Stimulated activated CD8-positive, alpha-beta memory T cell treated with anti-CD3 and anti-CD28 coated beads, Interleukin-7, amount 100 ng/mL, for 1 hour (primary cell): ENCODE measurements around the gene MRPL54.
A peak's percentile ranks its signal among the peaks of the same experiment; 100 is the strongest.

Source experiments
- DNase-seq, 2 donors: peaks; one replicate each; pipeline ENCODE4 v3.0.0-alpha.2; 2020; ENCODE audit warnings: low read depth in 2 of 2

MRPL54 gene

GRCh38 chr19:3784607-3785450 lies 22.3 kb downstream of the MRPL54 start:
- DNase-seq, result no peak

- DNase-seq, result no peak
Measured at GRCh38 chr19:3785451-3785937, 23.0 kb downstream of the MRPL54 start.

GRCh38 chr19:3785938-3786824 lies 23.7 kb downstream of the MRPL54 start, which contains the start of gene MATK:
TSS of gene MATK (minus strand) at chr19:3786381. CDS start at chr19:3785135, 1,246 bp downstream.
- DNase-seq, result no peak

- DNase-seq, result no peak
Measured at GRCh38 chr19:3788996-3789778, 26.7 kb downstream of the MRPL54 start.

GRCh38 chr19:3790209-3790734 lies 27.8 kb downstream of the MRPL54 start:
- DNase-seq, result no peak

GRCh38 chr19:3790941-3791340 lies 28.5 kb downstream of the MRPL54 start:
- no peak for DNase-seq

GRCh38 chr19:3792114-3792513 lies 29.6 kb downstream of the MRPL54 start:
- no peak for DNase-seq

GRCh38 chr19:3793799-3794198 lies 31.3 kb downstream of the MRPL54 start:
- no peak for DNase-seq

GRCh38 chr19:3796358-3796757 lies 33.9 kb downstream of the MRPL54 start:
- no peak for DNase-seq

- no peak for DNase-seq
Measured at GRCh38 chr19:3798137-3798536, 35.7 kb downstream of the MRPL54 start.

GRCh38 chr19:3800996-3801395 lies 38.5 kb downstream of the MRPL54 start:
- no peak for DNase-seq

GRCh38 chr19:3801412-3802096 lies 39.1 kb downstream of the MRPL54 start:
- DNase-seq, result peak in 1 of 2 donors; percentile 27

- DNase-seq, result no peak
Measured at GRCh38 chr19:3803114-3803888, 40.8 kb downstream of the MRPL54 start.

GRCh38 chr19:3803986-3804385 lies 41.5 kb downstream of the MRPL54 start:
- no peak for DNase-seq

GRCh38 chr19:3804429-3804828 lies 41.9 kb downstream of the MRPL54 start:
- no peak for DNase-seq

GRCh38 chr19:3805859-3806258 lies 43.4 kb downstream of the MRPL54 start:
- DNase-seq, result no peak

GRCh38 chr19:3807131-3807480 lies 44.6 kb downstream of the MRPL54 start:
- no peak for DNase-seq

GRCh38 chr19:3807574-3808354 lies 45.3 kb downstream of the MRPL54 start:
- no peak for DNase-seq

- no peak for DNase-seq
Measured at GRCh38 chr19:3808420-3809143, 46.1 kb downstream of the MRPL54 start.
